HG02852 (cell line): ENCODE measurements around the gene GDI2.
"Not testable (repeated sequence)": the region's sequence is repeated elsewhere in the genome, so short reads cannot be mapped to it uniquely, and the experiment has no call there.

Source experiments
- ATAC-seq: cut with Tn5 transposase; IDR thresholded peaks from one replicate; pipeline ENCODE4 v1.9.1; 2021; ENCODE audit warnings: mild to moderate bottlenecking, moderate library complexity; ENCODE audit not compliant: unreplicated experiment

The GDI2 gene

DNA sequence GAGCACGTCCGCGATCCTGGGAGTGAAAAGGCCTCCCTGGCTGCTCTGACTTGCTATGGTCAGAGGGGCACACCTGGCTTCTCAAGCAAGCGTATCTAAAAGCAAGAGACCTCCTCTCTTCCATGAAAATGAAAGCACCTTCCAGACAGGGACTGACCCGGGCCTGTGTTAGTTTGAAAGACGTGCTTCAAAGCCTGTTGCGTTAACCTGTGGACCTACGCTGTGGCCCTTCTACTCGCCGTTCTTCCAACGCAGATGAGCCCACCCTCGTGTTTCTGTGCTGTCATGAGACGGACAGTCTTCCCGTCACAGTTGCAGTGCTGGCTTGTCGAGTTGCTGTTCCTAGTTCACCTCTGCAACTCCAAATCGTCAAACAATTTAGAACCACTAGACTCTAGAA lies 15.5 kb upstream of the GDI2 start:
- ATAC-seq = no peak

DNA sequence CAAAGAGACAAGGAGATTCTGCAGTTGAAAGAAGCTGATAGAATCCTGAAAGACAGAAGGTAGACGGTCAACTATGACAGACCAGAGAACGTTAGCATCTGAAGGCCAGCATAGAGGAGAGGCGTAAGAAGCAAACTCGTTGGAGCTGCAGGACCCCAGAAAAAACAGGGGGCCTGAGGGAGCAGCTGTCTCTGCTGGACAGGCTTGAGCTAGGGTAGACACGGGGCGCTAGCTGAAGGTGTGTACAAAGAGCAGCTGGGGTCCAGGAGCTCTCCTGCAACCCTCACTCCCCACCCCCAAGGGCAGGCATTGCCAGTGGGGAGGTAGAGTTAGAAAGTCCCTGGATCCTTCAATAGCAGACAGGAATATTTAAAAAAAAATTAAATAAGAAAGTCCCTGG lies 14.6 kb upstream of the GDI2 start:
- no peak for ATAC-seq

DNA sequence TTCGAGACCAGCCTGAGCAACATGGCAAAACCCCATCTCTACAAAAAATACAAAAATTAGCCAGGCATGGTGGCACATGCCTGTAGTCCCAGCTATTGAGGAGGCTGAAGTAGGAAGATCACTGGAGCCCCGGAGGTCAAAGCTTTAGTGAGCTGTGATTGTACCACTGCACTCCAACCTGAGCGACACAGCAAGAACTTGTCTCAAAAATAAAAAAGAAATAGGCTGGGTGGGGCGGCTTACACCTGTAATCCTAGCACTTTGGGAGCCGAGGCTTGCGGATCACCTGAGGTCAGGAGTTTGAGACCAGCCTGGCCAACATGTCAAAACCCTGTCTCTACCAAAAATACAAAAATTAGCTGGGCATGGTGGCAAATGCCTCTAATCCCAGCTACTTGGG lies 13.3 kb upstream of the GDI2 start:
- not testable (repeated sequence) for ATAC-seq

DNA sequence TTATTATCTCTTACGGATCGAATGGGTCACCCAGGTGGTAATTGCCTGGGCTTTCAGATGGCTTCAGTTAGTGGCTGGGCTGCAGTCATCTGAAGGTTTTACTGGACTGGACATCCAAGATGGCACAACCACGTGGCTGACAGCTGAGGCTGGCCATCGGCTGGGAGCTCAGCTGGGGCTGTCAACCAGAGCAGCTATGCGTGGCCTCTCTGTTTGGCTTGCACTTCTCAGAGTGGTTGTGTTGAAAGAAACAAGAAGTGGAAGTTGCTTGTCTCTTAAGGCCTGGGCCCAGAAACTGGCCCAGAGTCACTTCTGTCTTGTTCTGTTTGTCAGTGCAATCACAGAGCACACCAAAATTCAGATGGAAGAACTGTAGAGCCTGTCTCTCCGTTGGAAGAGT lies 5.7 kb upstream of the GDI2 start:
- ATAC-seq = no peak

DNA sequence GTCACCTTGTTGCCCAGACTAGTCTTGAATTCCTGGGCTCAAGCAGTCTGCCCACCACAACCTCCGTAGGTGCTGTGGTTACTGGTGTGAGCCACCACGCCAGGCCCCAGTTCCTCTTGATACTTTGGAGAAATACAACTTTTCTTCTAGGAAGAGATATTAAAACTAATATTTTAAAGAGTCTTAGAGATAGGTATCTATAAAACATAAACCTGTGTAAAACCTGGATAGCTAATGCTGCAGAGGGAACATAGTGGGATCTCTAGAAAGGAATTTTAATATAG lies 4.8 kb upstream of the GDI2 start:
- ATAC-seq = no peak

DNA sequence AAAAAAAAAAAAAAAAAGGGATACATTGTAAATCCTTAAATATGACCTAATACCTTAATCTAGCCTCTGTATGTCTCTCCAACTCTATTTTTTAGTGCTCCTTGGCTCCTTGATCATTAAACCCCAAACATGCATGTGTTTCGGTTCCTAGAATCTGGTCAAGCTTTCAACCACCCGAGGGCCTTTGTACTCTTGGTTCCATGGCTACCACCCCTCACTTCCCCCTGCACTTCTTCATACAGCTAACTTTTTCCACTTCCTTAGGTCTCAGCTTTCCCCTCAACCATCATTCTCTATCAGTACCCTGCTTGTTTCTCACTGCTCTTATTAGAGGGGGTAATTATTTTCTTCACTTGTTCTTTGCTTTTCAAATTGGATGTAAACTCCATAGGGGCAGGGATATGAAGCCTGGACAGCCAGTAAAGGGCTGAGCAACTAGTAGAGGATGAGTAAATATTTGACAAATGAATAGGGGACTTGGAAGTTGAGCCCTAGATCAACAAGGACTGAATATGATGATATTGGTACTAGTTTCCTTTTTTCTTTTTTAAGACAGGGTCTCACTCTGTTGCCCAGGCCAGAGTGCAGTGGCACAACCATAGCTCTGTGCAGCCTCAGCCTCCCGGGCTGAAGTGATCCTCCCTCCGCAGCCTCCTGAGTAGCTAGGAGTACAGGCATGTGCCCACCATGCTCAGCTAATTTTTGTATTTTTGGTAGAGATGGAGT lies 4.3 kb upstream of the GDI2 start:
- no peak for ATAC-seq

DNA sequence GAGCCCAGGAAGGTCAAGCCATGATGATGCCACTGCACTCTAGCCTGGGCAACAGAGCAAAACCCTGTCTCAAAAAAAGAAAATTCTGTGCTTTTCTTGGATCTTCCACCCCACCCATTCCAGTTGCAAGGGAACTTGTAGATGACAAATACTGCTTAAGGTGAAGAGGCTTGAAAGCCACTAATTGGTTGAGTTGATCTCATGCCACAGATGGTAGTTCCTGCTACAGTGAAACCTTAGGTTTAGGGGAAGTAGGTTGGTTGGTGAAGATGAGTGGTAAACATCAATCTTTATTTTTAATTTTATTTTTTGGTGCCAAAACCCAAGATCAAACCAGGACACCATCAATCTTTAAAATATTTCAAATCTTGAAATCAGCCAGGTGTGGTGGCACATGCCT lies 2.9 kb upstream of the GDI2 start:
- ATAC-seq = no peak

DNA sequence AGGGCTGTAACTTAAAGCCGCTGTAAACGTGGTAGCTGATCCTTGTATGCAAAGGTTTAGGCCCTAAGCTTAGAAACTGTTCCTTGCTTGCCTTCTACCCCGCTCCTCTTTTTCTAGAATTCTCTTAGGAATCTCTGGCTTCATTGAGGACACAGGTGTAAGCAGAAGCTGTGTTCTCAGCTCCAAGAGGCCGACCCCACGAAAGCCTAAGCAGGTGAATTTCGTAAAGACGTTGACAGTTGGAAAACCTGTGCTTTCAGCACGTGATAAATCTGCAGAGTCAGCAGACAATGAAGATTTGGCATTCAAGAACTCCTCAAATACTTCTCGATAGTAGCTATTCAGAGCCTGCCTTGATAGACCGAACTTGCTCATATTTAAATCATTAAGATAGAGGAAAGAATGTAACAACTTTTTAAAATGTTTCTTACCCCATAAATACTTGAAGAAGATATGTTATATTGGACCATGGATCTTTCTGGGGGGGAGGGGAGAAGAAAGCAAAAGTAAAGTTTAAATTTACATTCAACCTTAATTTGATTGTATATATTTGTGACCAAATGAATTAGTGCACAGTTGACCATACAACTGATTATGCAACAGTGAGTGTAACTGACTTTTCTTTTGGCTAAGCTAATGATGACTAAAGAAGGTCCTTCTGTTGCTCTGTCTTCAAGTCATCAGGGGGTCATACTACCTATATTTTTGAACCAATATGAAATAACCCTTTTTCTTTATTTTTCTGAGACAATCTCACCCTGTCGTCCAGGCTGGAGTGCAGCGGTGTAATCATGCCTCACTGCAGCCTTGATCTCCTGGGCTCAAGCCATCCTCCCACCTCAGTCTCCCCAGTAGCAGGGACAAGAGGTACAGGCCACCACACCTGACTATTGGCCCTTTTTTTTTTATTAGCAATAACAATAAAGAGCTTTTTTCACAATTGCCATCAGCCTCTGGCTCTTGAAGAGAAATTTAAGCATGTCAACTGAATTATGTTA lies 1.2 kb upstream of the GDI2 start:
- ATAC-seq = no peak

DNA sequence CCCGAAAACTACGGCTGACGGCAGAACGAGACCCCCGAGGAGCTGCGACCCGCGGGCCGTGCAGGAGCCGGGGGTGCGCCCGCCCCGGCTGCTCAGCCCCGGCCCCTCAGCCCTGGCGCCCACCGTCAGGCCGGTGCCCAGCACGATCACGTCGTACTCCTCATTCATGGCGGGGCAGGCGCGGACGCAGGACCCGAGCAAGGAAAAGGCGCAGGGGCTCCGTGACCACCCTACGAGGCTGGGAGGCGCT lies 218 bp downstream of the GDI2 start:
- ATAC-seq = peak; percentile 19

DNA sequence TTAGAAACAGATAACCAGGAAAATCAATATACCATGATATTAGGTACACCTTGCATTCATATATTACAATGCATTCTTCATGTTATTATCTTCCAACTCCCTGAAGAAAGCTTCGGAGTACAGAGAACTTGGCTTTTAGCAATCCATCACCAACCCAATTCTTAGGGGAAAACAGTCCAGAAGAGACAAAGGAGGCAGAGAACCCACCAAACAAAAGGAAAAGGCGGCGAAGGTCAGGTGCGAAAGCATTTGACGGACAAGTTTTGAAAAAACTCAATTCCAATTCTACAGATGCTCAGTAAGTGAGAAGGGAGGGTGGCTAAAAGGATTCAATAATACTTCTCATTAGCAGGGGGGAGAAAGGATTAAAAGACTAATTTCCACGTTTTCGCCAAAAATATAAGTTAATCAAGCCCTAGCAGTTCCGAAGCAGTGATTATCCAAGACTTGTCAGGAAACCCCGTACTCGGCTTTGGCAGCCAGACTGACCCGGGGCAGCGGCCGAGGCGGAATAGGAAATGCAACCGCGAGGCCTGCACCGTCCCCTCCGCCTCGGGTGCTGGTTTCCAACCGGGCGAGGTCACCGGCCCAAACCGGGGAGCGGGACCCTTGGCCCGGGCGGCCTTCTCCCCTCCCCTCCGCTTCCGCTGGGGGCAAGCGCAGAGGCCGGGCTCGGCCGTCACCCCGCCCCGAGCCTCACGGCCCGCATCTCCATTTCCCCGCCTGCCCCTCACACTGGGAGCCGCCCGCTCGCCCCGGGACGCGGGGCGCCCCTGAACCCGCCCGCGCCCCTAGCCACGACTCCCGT lies 747 bp downstream of the GDI2 start:
- ATAC-seq = peak; percentile 32

DNA sequence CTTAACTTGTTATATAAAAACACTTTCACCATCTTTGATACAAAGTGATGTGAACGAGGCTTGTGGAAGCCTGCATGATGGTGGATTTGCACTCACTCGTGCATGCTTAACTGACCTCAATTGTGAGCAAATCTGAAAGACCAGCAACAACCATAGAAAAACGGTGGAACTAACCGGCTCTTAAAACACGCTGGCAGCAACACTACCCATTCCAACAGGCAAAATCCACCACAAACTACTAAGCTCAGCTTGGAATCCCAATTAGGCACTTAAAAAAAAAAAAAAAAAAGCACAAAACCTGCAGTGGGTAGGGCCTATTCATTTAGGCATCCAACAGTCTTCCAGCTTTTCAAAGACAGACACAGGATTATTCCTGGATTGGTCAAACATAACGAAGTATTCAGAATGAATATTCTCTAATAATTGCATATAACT lies 1.8 kb downstream of the GDI2 start:
- ATAC-seq = no peak

DNA sequence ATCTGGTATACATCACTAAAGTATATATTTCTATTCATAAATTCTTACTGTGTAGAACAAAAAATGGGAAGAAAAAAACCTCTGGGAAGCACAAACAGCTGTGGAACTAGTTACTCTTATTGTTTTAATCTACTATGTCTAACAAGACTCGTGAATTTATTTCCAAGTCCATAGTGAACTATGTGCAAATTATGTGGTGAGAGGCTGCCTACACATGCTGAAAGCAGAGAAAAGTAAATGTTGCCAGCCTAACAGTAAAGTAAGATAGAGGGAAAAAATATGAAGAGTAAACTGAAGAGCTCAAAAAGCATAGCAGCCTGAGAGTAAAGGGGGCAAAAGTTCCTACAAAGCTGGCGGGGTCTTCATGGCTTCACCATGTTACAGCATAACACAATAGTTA lies 3.0 kb downstream of the GDI2 start:
- no peak for ATAC-seq

DNA sequence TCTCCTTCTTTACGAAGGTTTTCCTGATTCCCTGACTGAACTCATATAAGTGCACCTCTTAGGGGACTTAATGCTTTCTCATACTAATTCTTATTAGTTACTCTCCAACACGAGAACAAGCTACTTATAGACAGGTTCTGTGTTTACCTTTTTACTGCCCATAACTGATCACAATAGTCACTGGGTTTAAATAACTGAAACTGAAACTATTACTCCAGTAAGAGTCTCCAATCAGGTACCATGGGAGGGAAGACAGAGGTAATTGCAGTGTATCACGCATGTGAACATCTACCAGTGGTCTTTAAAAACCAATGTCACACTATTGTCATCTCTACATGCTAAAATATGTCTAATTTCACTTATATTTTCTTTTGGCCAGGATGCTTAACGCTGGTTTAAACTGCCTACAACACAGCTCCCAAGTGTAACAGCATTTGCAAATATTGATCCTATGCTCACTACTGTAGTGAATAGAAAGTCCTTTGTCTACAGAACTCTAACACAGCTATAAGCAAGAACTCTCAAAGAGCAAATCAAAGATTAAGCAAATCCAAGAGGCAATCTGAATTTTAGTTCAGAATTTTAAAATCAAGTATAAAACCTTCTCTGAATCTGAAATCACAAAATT lies 3.6 kb downstream of the GDI2 start:
- ATAC-seq = no peak

DNA sequence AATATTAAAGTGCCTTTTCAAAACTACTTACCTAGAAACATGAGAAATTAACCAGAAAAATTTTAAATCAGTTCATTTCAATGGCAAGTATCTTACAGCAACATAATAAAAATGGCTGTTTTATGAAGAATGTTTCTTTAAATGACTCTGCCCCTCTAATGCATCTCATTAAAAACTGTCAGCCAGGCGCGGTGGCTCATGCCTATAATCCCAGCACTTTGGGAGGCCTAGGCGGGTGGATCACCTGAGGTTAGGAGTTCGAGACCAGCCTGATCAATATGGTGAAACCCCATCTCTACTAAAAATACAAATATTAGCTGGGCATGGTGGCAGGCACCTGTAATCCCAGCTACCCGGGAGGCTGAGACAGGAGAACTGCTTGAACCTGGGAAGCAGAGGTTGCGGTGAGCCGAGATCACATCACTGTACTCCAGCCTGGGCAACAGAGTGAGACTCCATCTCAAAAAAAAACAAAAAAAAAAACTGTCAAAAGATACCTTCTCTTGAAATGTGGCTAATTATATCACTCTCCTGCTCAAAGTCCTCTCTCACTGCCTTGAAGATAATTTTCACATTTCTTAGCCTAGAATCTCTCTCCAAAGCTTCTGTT lies 4.3 kb downstream of the GDI2 start:
- not testable (repeated sequence) for ATAC-seq

DNA sequence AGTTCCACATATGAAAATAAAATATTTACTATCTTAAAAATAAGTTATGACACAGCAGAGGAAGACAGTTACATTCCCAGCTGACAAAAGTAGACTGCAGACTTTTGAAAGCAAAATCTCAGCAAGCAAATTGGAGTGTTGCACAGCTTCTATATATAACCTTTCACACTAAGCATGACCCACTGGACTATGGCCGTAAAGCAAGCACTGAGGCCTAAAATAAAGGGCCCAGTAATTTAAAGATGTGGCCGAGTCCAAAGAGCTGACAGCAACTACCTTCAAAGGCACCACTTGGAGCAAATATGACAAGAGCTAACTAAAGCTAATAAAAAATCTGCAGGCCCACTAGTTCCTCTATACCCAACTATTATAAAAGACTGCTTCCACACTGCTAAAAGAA lies 6.5 kb downstream of the GDI2 start:
- no peak for ATAC-seq

DNA sequence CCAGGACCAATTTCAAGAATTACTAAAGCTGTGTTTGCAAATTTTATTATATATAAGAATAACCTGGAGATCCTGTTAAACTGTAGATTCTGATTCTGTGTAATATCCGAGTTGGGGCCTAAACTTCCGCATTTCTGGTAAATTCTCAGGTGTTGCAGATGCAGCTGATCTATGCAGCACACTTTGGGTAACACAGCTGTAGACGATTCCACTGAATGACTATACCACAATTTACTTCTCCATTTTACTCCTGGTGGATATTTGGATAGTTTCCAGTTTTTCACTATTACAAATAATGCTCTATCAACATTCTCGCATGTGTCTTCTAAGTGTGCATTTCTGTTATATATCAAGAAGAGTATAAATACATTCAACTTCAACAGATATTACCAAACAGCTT lies 7.5 kb downstream of the GDI2 start:
- ATAC-seq = no peak

DNA sequence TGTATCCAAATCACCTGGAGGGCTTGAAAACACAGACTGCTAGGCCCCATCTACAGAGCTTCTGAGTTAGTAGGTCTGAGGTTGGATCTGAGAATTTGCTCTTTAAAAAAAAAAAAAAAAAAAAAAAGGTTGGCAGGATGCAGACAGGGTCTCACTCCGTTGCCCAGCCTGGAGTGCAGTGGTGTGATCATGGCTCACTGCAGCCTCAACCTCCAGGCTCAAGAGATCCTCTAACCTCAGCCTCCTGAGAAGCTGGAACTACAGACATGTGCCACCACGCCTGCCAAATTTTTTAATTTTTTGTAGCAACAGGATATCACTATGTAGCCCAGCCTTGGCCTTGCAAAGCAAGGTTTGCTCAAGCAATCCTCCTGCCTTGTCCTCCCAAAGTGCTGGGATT lies 8.0 kb downstream of the GDI2 start:
- no peak for ATAC-seq

DNA sequence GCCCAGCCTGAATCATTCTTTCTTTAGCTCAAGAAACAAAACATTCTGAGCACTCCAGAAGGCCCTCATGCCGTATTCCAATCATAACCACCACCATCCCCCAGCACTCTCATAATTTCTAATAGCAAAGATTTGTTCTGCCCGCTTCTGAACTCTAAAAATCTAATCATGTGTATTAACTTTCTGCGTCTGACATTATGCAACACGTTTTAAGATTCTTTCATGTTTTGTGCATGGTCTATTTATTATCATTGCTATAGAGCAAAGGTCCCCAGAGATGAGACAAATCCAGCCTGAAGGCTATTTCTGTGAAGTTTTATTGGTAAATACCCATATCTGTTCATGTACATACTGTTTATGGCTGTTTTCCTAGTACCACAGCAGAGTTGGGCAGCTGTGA lies 8.8 kb downstream of the GDI2 start:
- no peak for ATAC-seq

DNA sequence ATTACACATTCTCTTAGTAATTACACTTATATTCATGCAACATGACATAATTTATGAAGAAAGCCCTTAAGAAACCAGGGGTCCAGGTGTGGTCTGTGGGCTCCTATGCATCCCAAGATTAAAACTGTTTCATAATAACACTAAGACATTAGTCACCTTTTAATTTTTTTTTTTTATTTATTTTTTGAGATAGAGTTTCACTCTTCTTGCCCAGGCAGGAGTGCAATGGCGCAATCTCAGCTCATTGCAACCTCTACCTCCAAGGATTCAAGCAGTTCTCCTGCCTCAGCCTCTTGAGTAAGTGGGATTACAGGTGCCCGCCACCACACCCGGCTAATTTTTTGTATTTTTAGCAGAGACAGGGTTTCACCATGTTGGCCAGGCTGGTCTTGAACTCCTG lies 12.5 kb downstream of the GDI2 start:
- no peak for ATAC-seq

DNA sequence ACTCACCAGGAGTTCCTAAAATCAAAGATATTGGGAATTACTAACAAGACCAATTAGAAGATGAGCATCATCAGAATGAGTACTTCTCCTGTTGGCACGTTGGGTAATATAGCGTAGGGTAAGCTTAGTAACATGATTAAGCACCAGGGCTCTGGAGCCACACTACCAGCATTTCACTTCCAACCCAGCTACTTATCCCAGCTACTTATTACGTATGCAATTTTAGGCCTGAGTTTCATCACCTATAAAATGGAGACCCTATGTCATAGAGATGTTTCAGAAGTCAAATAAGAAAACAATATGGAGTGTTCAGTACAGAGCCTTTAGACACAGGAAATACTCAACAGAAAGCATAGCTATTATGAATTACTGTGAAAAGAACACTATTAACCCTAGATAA lies 19.0 kb downstream of the GDI2 start:
- ATAC-seq = no peak

DNA sequence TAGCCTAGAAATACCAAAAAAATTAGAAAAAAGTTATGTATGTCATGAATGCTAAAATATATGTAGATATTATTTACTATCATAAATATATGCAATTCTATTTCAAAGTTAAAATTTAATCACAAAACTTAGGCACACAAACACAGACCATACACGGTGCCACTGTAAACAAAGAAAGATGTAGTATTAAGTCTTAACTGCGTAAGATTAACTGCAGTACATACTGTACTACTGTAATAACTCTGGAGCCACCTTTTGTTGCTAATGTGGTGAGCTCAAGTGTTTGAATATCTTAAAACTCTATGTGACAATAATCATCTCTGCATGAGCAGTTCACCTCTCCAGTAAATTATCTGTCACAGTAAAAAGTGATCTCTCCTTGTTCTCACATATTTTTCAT lies 23.6 kb downstream of the GDI2 start:
- no peak for ATAC-seq
